H9 (cell line): ENCODE results near the gene FOS. TPM values are rescaled to one million over a fixed set of nuclear protein-coding genes. Genes with fewer than 3 reads are reported as not detected.

Experiments used
- DNase-seq: peaks from one replicate; pipeline ENCODE4 v3.0.0-alpha.2; 2017
- H2AFZ ChIP-seq: one replicate; pipeline ENCODE4 v1.6.1; 2013; ENCODE audit warnings: mild to moderate bottlenecking, low read length, control low read depth, moderate library complexity
- H2AK5ac ChIP-seq: 2 replicates; pipeline ENCODE4 v1.6.1; 2013; ENCODE audit warnings: low read length, control low read depth, mixed read lengths; ENCODE audit not compliant: insufficient read length
- H2BK120ac ChIP-seq: one replicate; pipeline ENCODE4 v1.6.1; 2013; ENCODE audit warnings: low read depth, mild to moderate bottlenecking, low read length, control low read depth, inconsistent platforms; ENCODE audit not compliant: poor library complexity, severe bottlenecking
- H2BK12ac ChIP-seq: 2 replicates; pipeline ENCODE4 v1.6.1; 2013; ENCODE audit warnings: low read length, control low read depth, mixed read lengths, low read depth; ENCODE audit not compliant: insufficient read length
- H2BK15ac ChIP-seq: 2 replicates; pipeline ENCODE4 v1.6.1; 2013; ENCODE audit warnings: low read depth, low read length, control low read depth
- H2BK20ac ChIP-seq: one replicate; pipeline ENCODE4 v1.6.1; 2013; ENCODE audit warnings: low read depth, mild to moderate bottlenecking, low read length, control low read depth, inconsistent platforms; ENCODE audit not compliant: poor library complexity, severe bottlenecking
- H2BK5ac ChIP-seq: 2 replicates; pipeline ENCODE4 v1.6.1; 2013; ENCODE audit warnings: low read length, control low read depth, mixed read lengths; ENCODE audit not compliant: insufficient read length
- H3K14ac ChIP-seq: 2 replicates; pipeline ENCODE4 v1.6.1; 2013; ENCODE audit warnings: low read length, control low read depth; ENCODE audit not compliant: insufficient read depth
- H3K18ac ChIP-seq: 2 replicates; pipeline ENCODE4 v1.6.1; 2013; ENCODE audit warnings: low read depth, mild to moderate bottlenecking, mixed read lengths, low read length, control low read depth; ENCODE audit not compliant: insufficient read length
- H3K23ac ChIP-seq: 2 replicates; pipeline ENCODE4 v1.6.1; 2013; ENCODE audit warnings: low read length, control low read depth, mixed read lengths, low read depth; ENCODE audit not compliant: insufficient read length
- H3K23me2 ChIP-seq: 2 replicates; pipeline ENCODE4 v1.6.1; 2013; ENCODE audit warnings: low read depth, mild to moderate bottlenecking, mixed read lengths, low read length, control low read depth; ENCODE audit not compliant: insufficient read length, poor library complexity, severe bottlenecking
- H3K27ac ChIP-seq: 2 replicates; pipeline ENCODE4 v1.5.1; 2013; ENCODE audit warnings: low read length, control low read depth, mixed read lengths, low read depth; ENCODE audit not compliant: insufficient read length
- H3K27me3 ChIP-seq: 2 replicates; pipeline ENCODE4 v1.6.1; 2013; ENCODE audit warnings: low read length, control low read depth, inconsistent platforms; ENCODE audit not compliant: insufficient read depth
- H3K4ac ChIP-seq: 2 replicates; pipeline ENCODE4 v1.6.1; 2013; ENCODE audit warnings: low read depth, mild to moderate bottlenecking, control low read depth, inconsistent platforms, low read length, moderate library complexity
- H3K4me1 ChIP-seq: 2 replicates; pipeline ENCODE4 v1.6.1; 2013; ENCODE audit warnings: low read length, control low read depth, inconsistent platforms; ENCODE audit not compliant: insufficient read depth
- H3K4me2 ChIP-seq: 2 replicates; pipeline ENCODE4 v1.6.1; 2013; ENCODE audit warnings: low read length, control low read depth, mixed read lengths; ENCODE audit not compliant: insufficient read length, insufficient read depth
- H3K56ac ChIP-seq: 2 replicates; pipeline ENCODE4 v1.6.1; 2013; ENCODE audit warnings: low read depth, mild to moderate bottlenecking, mixed read lengths, low read length, control low read depth; ENCODE audit not compliant: insufficient read length
- H3K79me1 ChIP-seq: 2 replicates; pipeline ENCODE4 v1.6.1; 2013; ENCODE audit warnings: low read depth, mild to moderate bottlenecking, moderate library complexity, low read length, control low read depth, inconsistent platforms; ENCODE audit not compliant: insufficient read depth, poor library complexity, severe bottlenecking
- H3K79me2 ChIP-seq: 2 replicates; pipeline ENCODE4 v1.6.1; 2013; ENCODE audit warnings: low read length, control low read depth, inconsistent platforms; ENCODE audit not compliant: insufficient read depth
- H3K9ac ChIP-seq: 2 replicates; pipeline ENCODE4 v1.6.1; 2013; ENCODE audit warnings: low read length, control low read depth, mixed read lengths; ENCODE audit not compliant: insufficient read length; ENCODE audit errors: extremely low read depth
- H3K9me3 ChIP-seq: one replicate; pipeline ENCODE4 v1.6.1; 2013; ENCODE audit warnings: low read depth, low read length, inconsistent platforms; ENCODE audit not compliant: control insufficient read depth
- H3T11ph ChIP-seq: one replicate; pipeline ENCODE4 v1.6.1; 2013; ENCODE audit warnings: mild to moderate bottlenecking, low read length, control low read depth, inconsistent platforms
- H4K20me1 ChIP-seq: one replicate; pipeline ENCODE4 v1.6.1; 2013; ENCODE audit not compliant: control insufficient read depth, insufficient read length, insufficient read depth
- H4K5ac ChIP-seq: 2 replicates; pipeline ENCODE4 v1.6.1; 2013; ENCODE audit warnings: low read depth, mild to moderate bottlenecking, mixed read lengths, low read length, control low read depth; ENCODE audit not compliant: insufficient read length
- H4K8ac ChIP-seq: replicated peaks from 2 replicates; pipeline ENCODE4 v1.6.1; 2013; ENCODE audit warnings: low read length, control low read depth, mixed read lengths, low read depth; ENCODE audit not compliant: insufficient read length
- H4K91ac ChIP-seq: 2 replicates; pipeline ENCODE4 v1.6.1; 2013; ENCODE audit warnings: low read depth, mild to moderate bottlenecking, moderate library complexity, mixed read lengths, low read length, control low read depth; ENCODE audit not compliant: insufficient read length
- H3K27ac Mint-ChIP-seq, 3 experiments: 2 replicates in 2 of 3; 3 replicates in 1 of 3; pipeline ENCODE4 v1.8.0; 2020 to 2021; ENCODE audit warnings: mixed read lengths in 3 of 3, mild to moderate bottlenecking in 1 of 3, moderate library complexity in 1 of 3
- H3K27me3 Mint-ChIP-seq: 2 replicates; pipeline ENCODE4 v1.8.0; 2021; ENCODE audit warnings: low read depth, mild to moderate bottlenecking, moderate library complexity, mixed read lengths
- H3K36me3 Mint-ChIP-seq, 3 experiments: 2 replicates in 2 of 3; 3 replicates in 1 of 3; pipeline ENCODE4 v1.8.0; 2020 to 2021; ENCODE audit warnings: low read depth in 3 of 3, mixed read lengths in 3 of 3; ENCODE audit not compliant: insufficient read depth in 1 of 3
- H3K4me1 Mint-ChIP-seq, 2 experiments: 2 replicates each; pipeline ENCODE4 v1.8.0; 2020; ENCODE audit warnings: mixed read lengths in 2 of 2
- H3K4me3 Mint-ChIP-seq, 2 experiments: 2 replicates in 1 of 2; 3 replicates in 1 of 2; pipeline ENCODE4 v1.8.0; 2020 to 2021; ENCODE audit warnings: mild to moderate bottlenecking in 2 of 2, mixed read lengths in 2 of 2, moderate library complexity in 1 of 2
- H3K9me3 Mint-ChIP-seq, 2 experiments: 2 replicates in 1 of 2; 3 replicates in 1 of 2; pipeline ENCODE4 v1.8.0; 2020; ENCODE audit warnings: mild to moderate bottlenecking in 2 of 2, mixed read lengths in 2 of 2, moderate library complexity in 1 of 2
- WGBS: extraction: QIAGEN DNeasy Blood & Tissue Kit; methylation state at CpG from one replicate; pipeline ENCODE4 v1.1.7; 2013; ENCODE audit warnings: missing lambda C conversion rate, low lambda C conversion rate, mixed read lengths; ENCODE audit not compliant: insufficient read length; ENCODE audit errors: extremely low coverage; 5-methylcytosine and 5-hydroxymethylcytosine counted together
- total RNA-seq: library from RNA; stranded (reverse); gene quantifications from 2 replicates; pipeline ENCODE4 v1.2.1, GENCODE V29; 2021
- TF ChIP-seq, protein P1 (sequence below): fragments of 200-600 bp; sonication (generic); conservative IDR thresholded peaks from 3 replicates; pipeline ENCODE4 v1.8.0; 2021; ENCODE audit warnings: antibody characterized with exemption, mild to moderate bottlenecking

The FOS gene
- total RNA-seq, 1 experiment from 2014 or later, result 33.9 TPM

DNA sequence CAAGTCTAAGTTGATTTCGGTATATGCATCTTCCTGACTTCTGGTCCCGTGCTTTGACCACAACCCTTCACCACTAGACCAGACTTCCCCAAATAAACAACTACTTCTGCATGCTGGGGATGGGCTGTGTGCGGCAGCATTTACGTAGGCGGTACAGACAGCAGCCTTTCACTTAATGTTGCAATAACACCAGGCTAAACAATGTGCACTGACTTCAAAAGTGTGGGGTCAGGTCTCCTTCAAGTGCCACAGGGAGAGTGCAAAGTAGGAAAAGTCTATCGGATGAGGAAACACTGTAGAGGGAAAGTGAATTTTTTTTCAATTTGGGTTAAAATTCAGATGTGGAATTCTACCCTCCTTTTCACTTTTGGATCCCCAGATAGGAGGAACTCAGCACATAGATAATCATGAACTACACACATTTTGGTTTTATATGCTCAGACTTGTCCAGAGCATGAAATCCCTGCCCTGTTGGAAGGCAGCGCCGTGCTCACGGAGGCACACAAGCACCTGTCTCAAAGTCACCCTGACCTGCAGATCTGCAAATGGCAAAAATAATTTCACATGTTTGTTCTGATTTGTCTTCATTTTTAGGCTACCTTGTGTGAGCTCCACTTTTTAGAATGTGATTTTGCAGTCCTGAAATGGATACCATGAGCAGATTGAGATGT lies 3.6 kb upstream of the FOS start:
- Mint-ChIP-seq H3K4me3 (no peak overlapping the region; a peak in 1 of 5 replicates), H3K36me3 (peaks cover 0 to 6% (median 0%) of the 10 kb centered on the region in 3 experiments; a peak in 2 of 7 replicates), H3K4me1 (peaks cover 13 to 21% of the 10 kb centered on the region in 2 experiments), H3K9me3 (peaks cover 0 to 3% of the 10 kb centered on the region in 2 experiments; a peak in 2 of 5 replicates), H3K27me3 (peaks cover 71% of the 10 kb centered on the region), H3K27ac (no peak overlapping the region)
- Histone ChIP-seq H4K5ac (no peak overlapping the region), H2AFZ (no peak overlapping the region), H3K9ac (no peak overlapping the region), H3T11ph (no peak overlapping the region), H3K14ac (no peak overlapping the region), H3K9me3 (no peaks in the 10 kb centered on the region), H2BK15ac (no peak overlapping the region), H3K23ac (no peak overlapping the region), H3K79me1 (no peaks in the 10 kb centered on the region), H3K4ac (no peak overlapping the region), H2AK5ac (no peak overlapping the region), H3K79me2 (no peaks in the 10 kb centered on the region), H3K56ac (no peak overlapping the region), H3K18ac (no peak overlapping the region), H2BK12ac (no peak overlapping the region), H3K27ac (no peak overlapping the region), H4K20me1 (no peaks in the 10 kb centered on the region), H4K8ac (no peak overlapping the region), H3K4me2 (no peak overlapping the region), H2BK5ac (no peak overlapping the region), H3K4me1 (no peaks in the 10 kb centered on the region), H3K23me2 (peaks cover 24% of the 10 kb centered on the region), H3K27me3 (no peaks in the 10 kb centered on the region; the same call in 1 of the 2 replicates), H2BK120ac (no peak overlapping the region), H2BK20ac (no peak overlapping the region), H4K91ac (no peak overlapping the region)
- TF ChIP-seq, protein P1, sequence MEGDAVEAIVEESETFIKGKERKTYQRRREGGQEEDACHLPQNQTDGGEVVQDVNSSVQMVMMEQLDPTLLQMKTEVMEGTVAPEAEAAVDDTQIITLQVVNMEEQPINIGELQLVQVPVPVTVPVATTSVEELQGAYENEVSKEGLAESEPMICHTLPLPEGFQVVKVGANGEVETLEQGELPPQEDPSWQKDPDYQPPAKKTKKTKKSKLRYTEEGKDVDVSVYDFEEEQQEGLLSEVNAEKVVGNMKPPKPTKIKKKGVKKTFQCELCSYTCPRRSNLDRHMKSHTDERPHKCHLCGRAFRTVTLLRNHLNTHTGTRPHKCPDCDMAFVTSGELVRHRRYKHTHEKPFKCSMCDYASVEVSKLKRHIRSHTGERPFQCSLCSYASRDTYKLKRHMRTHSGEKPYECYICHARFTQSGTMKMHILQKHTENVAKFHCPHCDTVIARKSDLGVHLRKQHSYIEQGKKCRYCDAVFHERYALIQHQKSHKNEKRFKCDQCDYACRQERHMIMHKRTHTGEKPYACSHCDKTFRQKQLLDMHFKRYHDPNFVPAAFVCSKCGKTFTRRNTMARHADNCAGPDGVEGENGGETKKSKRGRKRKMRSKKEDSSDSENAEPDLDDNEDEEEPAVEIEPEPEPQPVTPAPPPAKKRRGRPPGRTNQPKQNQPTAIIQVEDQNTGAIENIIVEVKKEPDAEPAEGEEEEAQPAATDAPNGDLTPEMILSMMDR, result no peak
- WGBS, result no CpG with 5 or more reads among the region's 9 CpGs
- DNase-seq, result no peak
